NCI-H526 treated with DMSO at 0.1 percent for 48 hours (cell line): ENCODE measurements around the gene NAIF1.
A peak's percentile ranks its signal among the peaks of the same experiment; 100 is the strongest.
"Not testable (repeated sequence)": the region's sequence is repeated elsewhere in the genome, so short reads cannot be mapped to it uniquely, and the experiment has no call there.

ENCODE experiments used
- DNase-seq: peaks from one replicate; lab custom pipeline; 2025; lab: John Stamatoyannopoulos, UW

The NAIF1 gene

GRCh38 chr9:128084746-128085145 lies 17.6 kb upstream of the NAIF1 start:
- no peak for DNase-seq

GRCh38 chr9:128082151-128082550 lies 15.0 kb upstream of the NAIF1 start:
- no peak for DNase-seq

- no peak for DNase-seq
Measured at GRCh38 chr9:128081056-128081455, 13.9 kb upstream of the NAIF1 start.

- DNase-seq, result no peak
Measured at GRCh38 chr9:128080206-128080605, 13.1 kb upstream of the NAIF1 start.

GRCh38 chr9:128078504-128079434 lies 11.6 kb upstream of the NAIF1 start:
- no peak for DNase-seq

- no peak for DNase-seq
Measured at GRCh38 chr9:128077847-128078503, 10.9 kb upstream of the NAIF1 start.

GRCh38 chr9:128073253-128073886 lies 6.2 kb upstream of the NAIF1 start:
- no peak for DNase-seq

GRCh38 chr9:128072144-128073021 lies 5.3 kb upstream of the NAIF1 start:
- DNase-seq, result no peak

GRCh38 chr9:128071475-128071874 lies 4.4 kb upstream of the NAIF1 start:
- not testable (repeated sequence) for DNase-seq

- DNase-seq, result no peak
Measured at GRCh38 chr9:128070874-128071273, 3.8 kb upstream of the NAIF1 start.

GRCh38 chr9:128068386-128069205 lies 1.5 kb upstream of the NAIF1 start:
- no peak for DNase-seq

- DNase-seq, result peak; percentile 92
Measured at GRCh38 chr9:128067645-128068385, 695 bp upstream of the NAIF1 start, which contains the start of gene SLC25A25. Gene SLC25A25, plus strand, starts transcription at chr9:128068232. Its CDS starts 88 bp downstream, at chr9:128068320.

GRCh38 chr9:128065907-128066712 lies 1.0 kb downstream of the NAIF1 start:
- DNase-seq, result no peak

- no peak for DNase-seq
Measured at GRCh38 chr9:128062846-128063831, 4.0 kb downstream of the NAIF1 start.

GRCh38 chr9:128062279-128062678 lies 4.8 kb downstream of the NAIF1 start:
- no peak for DNase-seq

- no peak for DNase-seq
Measured at GRCh38 chr9:128061275-128061960, 5.7 kb downstream of the NAIF1 start.

GRCh38 chr9:128059365-128059983 lies 7.6 kb downstream of the NAIF1 start:
- no peak for DNase-seq
